UCSD-AML1 (cell line): Measurements from ENCODE around the gene ETV3L.
"Not testable (repeated sequence)": the region's sequence is repeated elsewhere in the genome, so short reads cannot be mapped to it uniquely, and the experiment has no call there.

Experiments
- DNase-seq: peaks from one replicate; lab custom pipeline; 2025; ENCODE audit not compliant: unreplicated experiment; lab: John Stamatoyannopoulos, UW

Gene ETV3L

DNA sequence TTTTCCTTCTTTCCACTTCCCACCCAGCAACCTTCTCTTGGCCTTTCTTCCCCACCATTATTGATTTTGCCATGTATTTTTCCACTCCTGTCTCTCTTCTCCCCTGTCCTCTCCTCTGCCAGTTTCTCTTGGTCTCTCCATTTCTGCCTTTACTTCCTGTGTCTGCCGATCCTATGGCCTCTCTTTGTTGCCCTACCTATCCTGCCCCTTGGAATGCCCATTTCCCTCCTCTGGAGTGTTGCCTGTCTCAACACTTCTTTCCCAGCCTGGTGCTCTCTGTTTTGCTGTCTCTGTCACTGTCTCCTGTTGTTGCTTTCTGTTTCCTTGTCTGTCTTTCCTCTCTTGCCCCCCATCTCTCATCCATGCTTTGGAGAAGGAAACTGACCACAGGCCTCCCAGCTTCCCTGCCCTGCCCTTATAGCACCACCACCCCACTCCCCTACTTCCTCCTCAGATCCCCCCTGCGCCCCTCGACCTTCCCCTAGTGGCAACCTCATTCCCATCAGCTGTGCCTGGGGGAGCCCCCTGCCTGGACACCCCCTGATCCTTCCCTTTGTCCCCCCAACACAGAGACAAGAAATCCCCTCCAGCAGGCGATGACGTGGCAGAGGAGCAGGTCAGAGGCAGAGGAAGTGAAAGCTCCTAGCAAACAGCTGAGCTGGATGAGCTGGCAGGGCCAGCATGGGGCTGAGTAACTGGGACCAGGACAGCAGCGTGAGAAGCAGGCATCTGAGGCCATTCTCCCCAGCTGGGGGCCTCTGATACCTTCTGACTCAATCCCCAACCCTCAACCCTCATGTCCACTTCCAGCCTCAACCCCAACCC lies 6.6 kb upstream of the ETV3L start:
- peak; percentile 42 for DNase-seq

DNA sequence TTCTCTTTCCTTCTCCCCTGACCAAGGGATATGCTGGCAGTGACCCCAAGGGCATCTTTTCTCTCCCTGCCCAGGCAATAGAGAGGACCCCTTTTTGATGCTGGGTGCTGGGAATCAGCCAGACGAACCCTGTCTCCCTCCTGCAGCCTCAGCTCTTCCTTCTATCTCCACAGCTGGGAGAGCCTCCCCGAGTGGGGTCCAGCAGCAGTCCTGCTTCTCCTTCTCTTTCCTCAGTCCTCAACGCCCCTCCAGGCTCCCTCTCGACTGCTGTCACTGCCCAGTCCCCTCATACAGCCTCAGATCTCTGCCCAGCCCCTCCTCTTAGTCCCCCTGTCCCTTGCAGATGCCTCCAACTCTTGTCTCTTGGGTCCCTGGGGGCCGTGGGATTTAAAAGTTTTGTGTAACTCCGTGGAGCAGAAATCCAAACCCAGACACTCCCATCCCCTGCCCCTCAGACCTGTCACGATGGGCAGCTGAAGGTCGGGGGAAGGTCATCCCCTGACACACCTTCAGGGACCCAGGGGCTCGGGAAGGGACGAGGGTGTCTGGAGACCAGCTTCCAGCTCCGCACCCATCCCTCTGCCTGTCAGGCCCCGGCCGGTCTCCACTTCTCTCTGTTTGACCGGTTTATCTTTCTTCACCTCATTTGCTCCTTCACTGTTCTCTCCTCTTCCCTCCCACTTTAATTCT lies 5.8 kb upstream of the ETV3L start:
- no peak for DNase-seq

DNA sequence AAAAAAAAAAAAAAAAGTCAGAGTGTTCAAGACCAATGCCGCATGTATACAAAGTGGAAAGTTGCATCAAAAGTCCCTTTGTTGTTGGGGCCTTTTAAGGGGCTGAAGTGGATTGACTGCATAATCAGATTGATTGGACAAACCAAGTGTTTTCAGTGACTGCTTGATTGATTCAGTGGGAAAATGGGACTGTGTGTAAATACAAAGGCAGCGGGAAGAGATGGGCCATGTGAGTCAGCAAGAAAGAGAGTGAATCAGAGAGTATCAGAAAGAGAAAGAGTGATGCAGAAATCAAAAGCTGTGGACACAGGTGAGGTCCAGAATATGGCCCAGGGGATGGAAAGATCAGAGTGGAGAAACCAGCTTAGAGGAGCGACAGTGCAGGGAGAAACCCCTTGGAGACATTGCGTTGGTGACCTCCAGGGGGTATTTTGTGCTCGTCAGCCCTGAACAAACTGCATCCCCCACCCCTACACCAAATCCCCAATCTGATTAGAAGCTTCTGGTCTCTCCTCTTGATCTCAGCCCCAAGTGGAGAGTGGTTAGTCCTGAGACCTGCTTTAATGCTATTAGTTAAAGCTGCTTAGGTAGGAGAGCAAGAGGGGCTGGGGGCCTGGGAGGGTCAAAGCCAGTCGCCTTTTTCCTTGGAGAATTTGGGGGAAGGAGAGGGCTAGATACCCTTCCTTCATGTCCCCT lies 5.1 kb upstream of the ETV3L start:
- DNase-seq, result no peak

DNA sequence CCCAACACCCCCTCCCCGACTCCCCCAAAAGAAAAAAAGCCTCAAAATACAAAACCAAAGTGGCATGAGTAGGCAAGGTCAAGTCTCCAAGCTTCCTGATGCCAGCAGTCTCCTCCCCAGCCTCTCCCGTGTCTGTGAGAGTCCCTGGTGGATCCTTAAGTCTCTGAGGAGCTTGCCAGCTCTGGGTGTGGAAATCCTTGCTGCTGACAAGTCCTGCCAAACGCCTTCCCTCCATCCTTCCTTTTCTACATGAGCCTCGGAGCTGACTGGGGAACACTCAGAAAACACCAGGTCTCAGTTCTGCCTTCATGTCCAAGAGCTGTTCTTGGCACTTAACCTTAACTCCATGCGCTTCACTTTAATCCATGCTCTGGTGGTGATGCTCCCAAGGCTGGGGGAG lies 3.7 kb upstream of the ETV3L start:
- no peak for DNase-seq

DNA sequence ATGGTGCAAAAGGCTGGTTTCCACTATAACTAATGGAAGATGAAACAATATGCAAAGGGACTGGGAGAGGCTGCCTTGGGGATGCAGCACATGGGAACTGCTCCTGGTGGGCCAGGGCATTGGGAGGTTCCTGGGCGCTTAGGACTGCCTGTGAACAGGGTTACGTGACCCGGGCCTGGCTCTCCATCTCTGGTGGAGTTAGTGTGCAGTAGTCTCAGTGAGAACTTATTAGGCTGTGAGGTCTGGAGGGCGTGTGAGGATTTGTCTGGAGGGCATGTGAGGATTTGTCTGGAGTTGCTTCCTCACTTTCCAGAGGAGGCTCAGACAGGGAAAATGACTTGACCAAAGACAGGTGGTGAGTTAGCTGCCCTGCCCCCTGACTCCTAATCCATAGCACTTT lies 1.5 kb upstream of the ETV3L start:
- no peak for DNase-seq

DNA sequence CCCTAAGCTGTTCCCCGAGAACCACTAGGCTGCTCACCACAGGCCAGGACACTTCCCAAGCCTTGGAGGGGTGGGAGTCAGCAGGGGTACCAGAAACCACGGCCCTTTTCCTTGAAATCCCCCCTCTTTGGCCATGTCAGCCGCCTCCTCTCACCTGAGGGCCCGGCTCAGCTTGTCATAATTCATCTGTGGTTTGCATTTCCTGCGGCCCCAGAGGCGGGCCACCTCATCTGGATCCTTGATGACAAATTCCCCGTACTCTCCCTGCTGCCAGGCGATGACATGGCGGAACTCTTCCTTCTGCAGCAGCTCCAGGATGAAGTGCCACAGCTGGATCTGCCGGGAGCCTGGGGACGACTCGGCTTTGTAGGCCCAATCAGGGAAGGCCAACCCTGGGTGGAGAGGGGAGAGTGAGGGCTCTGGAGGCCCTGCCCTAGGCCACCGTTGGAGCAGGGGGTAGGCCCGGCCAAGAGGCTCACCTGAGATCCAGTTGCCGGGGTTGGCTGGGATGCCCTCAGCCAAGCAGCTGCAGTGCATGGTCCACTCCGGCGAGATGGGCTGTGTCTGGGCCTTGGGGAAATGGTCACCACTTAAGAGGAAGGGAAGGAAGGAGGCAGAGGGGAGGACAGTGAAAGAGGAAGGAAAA lies 498 bp downstream of the ETV3L start:
- DNase-seq, result not testable (repeated sequence)

DNA sequence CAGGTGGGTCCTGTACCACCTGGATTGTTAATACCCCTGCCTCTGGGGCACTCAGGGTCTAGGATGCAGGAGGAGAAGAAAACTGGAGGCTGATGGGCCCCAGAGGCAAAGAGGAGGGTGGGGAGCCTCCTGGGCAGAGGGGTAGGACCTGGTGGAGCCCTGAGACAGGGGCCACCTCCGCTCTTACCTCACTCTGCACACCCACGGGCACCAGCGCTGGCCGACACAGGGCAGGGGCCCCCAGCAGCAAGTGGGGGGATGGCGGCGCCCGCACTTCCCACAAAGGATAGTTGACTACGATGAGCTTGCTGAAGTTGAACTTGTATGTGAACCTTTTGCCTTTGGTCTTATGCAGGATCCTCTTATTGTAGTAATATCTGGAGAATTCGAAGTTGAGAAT lies 1.1 kb downstream of the ETV3L start:
- DNase-seq, result no peak

DNA sequence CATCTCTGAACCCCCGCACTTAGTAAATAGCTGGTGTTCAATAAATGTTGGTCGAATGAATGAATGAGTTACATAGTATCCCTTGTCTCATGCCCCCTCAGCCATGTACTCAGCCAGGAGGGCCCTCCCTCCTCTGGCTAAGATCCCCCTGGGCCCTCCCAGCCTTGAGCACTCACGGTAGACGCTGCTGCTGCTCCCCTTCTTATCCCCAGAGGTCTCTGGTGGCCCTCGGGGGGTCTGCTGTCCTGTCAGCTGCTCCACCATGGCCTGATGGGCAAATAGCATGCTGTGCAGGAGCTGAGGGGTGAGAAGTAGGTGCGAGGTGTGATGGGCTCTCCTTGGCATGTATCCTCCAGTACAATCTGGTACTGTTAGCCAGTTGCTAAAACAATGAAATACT lies 1.9 kb downstream of the ETV3L start:
- DNase-seq, result no peak

DNA sequence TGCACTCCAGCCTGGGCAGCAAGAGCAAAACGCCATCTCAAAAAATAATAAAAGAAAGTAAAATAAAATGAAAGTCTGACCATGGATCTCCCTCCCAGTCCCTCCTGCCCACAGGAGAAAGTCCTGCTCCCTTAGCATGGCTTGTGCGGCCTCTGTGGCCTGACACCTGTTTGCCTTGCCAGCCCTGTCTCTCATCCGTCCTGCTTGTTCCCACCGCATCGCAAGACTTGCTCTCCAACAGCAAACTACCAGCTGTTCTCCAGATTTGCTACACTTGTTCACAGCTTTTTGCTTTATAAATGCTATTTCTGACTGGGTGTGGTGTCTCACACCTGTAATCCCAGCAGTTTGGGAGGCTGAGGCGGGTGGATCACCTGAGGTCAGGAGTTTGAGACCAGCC lies 2.7 kb downstream of the ETV3L start:
- no peak for DNase-seq

DNA sequence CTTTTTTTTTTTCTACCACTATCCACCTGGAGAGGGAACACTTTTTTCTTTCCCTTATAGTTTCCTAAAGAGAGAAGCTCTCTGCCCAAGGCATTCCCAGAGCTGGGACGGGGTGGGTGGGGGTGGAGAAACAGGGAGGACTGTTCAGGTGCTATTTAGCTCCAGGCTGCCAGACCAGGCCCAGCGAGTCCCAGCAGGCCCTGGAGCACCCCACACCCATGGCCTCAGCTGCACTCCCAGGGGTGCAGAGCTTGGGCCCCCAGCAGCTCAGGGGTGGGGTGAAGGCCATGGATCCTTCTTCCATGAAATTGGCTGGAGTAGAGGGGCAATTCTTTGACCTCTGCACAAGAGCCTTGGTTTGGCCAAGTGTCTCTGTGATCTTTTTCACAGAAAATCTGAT lies 4.1 kb downstream of the ETV3L start:
- no peak for DNase-seq

DNA sequence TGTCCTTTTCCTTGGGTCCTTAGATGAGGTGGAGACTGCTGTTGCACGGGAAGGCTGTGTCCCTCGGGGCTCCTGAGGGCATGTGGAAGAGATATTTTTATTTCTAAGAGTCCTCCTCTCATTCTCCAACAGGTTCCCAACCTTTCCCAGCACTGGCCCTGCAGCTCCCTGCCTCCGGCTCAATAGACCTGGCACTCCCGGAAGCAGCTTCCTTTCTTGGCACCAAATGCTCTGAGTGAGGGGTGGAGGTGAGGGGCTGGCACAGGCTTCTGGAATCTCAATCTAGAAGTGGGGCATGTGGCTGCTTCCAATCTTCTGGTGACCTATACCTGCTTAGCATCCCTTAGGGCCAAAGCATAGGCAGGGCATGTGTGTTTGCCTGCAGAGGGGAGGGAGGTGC lies 4.5 kb downstream of the ETV3L start:
- DNase-seq, result no peak

DNA sequence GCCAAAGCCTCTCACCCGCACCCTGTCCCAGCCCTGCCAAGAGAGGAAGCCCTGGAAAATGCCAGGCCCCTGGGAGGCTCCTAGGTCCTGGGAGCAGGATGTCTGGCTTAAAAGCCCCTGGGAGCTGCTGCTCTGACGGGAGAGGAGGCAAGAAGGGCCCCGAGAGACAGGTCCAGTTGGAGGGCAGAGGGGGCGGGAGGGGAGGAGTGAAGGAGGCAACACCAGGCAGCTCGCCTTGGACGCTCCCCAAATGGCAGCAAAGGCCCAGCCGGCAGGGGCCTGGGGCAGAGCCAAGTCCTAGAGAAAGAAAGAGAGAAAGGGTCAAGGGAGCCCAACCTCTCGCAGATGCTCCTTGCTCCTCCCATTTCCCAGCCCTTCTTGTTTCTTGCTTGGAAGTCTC lies 6.8 kb downstream of the ETV3L start:
- no peak for DNase-seq

DNA sequence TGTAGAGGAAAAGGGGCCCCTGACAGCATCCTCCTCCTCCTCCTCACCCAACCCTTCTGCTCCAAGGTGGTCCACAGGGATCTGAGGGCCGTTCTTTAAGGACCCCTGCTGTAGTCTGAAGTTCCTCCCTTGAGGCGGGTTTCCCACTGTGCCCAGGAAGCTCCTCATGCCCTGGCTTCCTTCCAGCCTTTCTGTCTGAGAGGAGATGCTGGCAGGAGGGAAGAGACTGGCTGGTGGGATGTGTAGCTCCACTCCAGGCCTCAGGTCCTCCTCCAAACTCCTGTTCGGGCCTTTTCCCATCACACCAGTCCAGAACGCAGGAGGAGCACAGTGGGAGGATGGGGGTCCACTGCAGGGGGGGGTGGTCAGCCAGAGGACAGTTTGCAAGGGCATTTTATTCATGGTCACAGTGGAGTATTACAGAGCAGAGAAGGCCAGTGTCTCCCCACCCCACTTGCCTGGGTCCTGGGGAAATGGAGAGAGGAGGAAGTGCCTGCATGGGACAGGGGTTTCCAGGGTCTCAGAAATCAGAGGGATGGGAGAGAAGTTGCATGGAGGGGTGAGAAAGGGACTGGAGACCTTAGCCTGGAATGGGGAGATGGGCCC lies 7.8 kb downstream of the ETV3L start:
- no peak for DNase-seq

DNA sequence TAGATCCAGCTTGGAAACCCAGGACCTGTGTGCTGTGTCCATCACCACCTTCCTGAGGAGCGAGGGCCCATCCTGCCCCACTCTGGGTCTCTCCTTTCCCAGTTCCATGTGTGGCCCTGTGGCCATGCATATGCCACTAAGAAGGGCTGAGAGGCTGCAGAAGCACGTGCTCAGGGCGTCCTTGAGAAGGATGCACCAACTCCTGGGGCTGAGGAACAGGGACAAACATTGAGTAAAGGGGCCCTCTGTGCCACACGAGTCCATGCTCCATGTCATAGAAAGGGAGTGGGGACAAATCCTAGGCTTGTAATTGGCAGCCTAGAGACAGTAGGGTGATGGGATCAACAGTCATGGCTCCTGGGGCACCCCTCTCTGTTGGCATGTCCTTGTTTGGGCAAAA lies 8.4 kb downstream of the ETV3L start:
- DNase-seq, result no peak

DNA sequence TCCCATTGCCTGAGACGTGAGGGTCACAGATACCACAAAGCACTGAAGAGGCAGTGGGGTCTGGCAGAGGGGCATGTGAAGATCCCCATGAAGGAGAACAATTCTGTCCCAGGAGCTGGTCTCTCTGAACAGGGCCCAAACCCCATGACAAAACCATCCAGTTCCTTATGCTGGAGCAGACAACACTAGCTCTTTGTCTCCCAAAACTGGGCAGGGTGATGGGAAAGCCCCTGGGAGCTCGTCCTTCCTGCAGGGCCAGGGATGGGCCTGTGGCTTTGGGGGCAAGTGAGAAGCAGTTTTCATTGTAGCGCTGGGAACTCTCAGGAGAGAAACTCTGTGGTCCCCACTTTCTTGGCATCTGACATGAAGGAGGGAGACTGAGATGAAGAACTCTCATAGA lies 8.8 kb downstream of the ETV3L start:
- DNase-seq, result no peak

DNA sequence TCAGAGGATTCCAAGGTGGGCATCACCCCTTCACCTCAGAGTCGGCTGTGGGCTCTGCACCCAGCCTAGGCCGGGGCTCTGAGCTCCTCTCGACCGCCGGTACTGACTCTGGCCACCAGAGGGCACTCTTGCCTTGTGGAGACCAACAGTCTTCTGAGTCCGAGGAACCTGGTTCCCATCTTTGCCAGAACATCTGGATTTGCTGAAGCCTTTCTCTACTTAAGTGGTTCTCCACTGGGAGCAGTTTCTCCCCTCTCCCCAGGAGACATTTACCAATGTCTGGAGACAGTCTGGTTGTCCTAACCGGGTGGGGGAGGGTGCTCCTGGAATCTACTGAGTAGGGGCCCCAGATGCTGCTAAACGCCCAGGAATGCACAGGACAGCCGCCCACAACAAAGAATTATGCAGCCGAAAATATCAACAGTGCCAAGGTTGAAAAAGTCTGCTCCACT lies 9.4 kb downstream of the ETV3L start:
- peak; percentile 81 for DNase-seq

DNA sequence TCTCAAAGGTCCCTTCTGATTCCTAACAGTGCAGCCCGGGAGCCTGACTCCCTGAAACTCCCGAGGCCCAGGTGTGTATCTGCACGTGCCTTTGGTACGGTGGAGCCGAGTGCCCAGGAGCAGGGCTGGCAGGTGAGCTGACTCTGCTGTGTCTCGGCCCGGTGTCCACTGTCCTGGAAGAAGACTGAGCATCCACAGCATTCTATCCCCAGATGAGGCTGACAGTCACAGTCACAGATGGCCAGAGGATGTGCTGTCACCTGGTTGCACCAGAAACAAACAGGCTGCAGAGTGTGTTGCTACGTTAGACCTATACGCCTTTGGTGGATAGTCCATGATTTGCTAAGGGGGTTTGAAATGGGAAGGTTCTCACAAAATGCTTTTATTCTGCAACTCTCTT lies 9.8 kb downstream of the ETV3L start:
- DNase-seq, result no peak

DNA sequence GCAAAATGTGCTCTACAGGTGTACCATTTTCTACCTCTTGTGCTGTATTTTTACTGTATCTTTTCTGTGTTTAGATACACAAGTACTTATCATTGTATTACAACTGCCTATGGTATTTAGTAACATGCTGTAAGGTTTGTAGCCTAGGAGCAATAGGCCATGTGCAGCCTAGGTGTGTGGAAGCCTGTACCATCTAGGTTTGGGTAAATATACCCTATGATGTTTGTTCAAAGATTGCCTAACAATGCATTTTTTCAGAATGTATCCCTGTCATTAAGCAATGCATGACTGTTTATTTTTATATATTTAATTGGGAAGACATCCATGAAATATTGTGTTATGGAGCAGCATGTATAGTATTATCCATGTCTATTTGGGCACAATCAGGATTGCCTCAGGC lies 11.0 kb downstream of the ETV3L start:
- no peak for DNase-seq

DNA sequence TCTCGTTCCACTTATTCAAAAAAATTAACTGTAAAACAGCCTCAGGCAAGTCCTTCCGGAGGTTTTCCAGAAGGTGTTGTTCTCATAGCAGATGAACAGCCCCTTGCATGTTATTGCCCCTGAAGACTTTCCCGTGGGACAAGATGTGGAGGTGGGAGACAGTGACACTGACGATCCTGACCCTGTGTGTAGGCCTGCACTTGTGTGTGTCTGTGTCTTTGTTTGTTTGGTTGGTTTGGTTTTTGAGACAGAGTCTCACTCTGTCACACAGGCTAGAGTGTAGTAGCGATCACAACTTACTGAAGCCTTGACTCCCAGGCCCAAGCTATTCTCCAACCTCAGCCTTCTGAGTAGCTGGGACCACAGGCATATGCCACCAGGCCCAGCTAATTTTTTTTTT lies 12.6 kb downstream of the ETV3L start:
- DNase-seq, result no peak

DNA sequence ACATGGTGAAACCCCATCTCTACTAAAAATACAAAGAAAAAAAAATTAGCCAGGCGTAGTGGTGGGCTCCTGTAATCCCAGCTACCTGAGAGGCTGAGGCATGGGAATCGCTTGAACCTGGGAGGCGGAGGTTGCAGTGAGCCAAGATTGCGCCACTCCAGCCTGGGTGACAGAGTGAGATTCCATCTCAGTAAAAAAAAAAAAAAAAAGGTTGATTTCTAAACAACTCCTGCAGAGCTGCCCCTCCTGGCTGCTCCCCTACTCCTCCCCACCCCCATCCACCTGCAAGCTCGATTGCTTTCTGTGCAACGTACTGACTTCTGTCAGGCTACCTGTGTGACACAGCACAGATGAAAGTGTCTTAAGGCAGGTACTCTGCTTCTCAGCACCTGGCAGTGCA lies 13.3 kb downstream of the ETV3L start:
- no peak for DNase-seq

DNA sequence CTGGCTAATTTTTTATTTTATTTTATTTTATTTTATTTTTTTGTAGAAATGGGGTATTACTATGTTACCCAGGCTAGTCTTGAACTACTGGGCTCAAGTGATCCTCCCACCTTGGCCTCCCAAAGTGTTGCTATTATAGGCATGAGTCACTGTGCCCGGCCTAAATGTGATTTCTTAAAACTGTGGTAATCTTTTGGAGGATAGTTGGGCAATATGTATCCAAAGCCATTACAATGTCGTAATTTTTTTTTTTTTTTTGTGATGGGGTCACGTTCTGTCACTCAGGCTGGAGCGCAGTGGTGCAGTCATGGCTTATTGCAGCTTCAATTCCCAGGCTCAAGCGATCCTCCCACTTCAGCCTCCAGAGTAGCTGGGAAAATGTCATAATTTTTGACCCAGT lies 14.2 kb downstream of the ETV3L start:
- no peak for DNase-seq
